Fibroblast of lung (primary cell): ENCODE results near the gene PITX3. TPM values are rescaled to one million over a fixed set of nuclear protein-coding genes. Genes with fewer than 3 reads are reported as not detected.
A peak's percentile ranks its signal among the peaks of the same experiment; 100 is the strongest.

Experiments used
- DNase-seq, 2 donors: peaks; one replicate each; pipeline versions ENCODE4 v3.0.0 to v3.0.0-alpha.2; 2010; ENCODE audit warnings: low read depth in 2 of 2
- H2AFZ ChIP-seq: 2 replicates; pipeline ENCODE4 v1.5.1; 2012; ENCODE audit warnings: low read length, control low read depth, inconsistent platforms
- H3K27ac ChIP-seq: 2 replicates; pipeline ENCODE4 v1.5.1; 2011; ENCODE audit warnings: low read length, control low read depth; ENCODE audit not compliant: insufficient read depth
- H3K27me3 ChIP-seq: 2 replicates; pipeline ENCODE4 v1.5.1; 2011; ENCODE audit warnings: mild to moderate bottlenecking, low read length; ENCODE audit not compliant: control insufficient read depth, insufficient read depth
- H3K36me3 ChIP-seq: 2 replicates; pipeline ENCODE4 v1.5.1; 2011; ENCODE audit warnings: low read length; ENCODE audit not compliant: control insufficient read depth, insufficient read depth
- H3K4me1 ChIP-seq: 2 replicates; pipeline ENCODE4 v1.5.1; 2011; ENCODE audit warnings: low read length; ENCODE audit not compliant: control insufficient read depth, insufficient read depth; ENCODE audit errors: extremely low read depth
- H3K4me2 ChIP-seq: 2 replicates; pipeline ENCODE4 v1.5.1; 2011; ENCODE audit warnings: low read length, control low read depth; ENCODE audit not compliant: insufficient read depth; ENCODE audit errors: extremely low read depth
- H3K4me3 ChIP-seq, 4 experiments: fragments of 200-600 bp in 1 of 4; sonication (generic) in 1 of 4; replicated peaks in 1 of 4; 2 replicates each; pipeline ENCODE4 v1.5.1; 2011 to 2016; ENCODE audit warnings: low read length in 4 of 4, low read depth in 3 of 4, mild to moderate bottlenecking in 3 of 4, control low read depth in 2 of 4, inconsistent platforms in 1 of 4, mixed read lengths in 1 of 4; ENCODE audit not compliant: insufficient read depth in 1 of 4; ENCODE audit errors: control extremely low read depth in 1 of 4
- H3K79me2 ChIP-seq: 2 replicates; pipeline ENCODE4 v1.5.1; 2012; ENCODE audit warnings: mild to moderate bottlenecking, low read length, inconsistent platforms; ENCODE audit not compliant: control insufficient read depth, insufficient read depth
- H3K9ac ChIP-seq: 2 replicates; pipeline ENCODE4 v1.5.1; 2011; ENCODE audit warnings: mild to moderate bottlenecking, low read length, control low read depth; ENCODE audit not compliant: insufficient read depth
- H3K9me3 ChIP-seq: 2 replicates; pipeline ENCODE4 v1.5.1; 2012; ENCODE audit warnings: low read depth, low read length; ENCODE audit not compliant: control insufficient read depth, insufficient read depth
- H4K20me1 ChIP-seq: 2 replicates; pipeline ENCODE4 v1.5.1; 2011; ENCODE audit warnings: low read length; ENCODE audit not compliant: control insufficient read depth, insufficient read depth; ENCODE audit errors: extremely low read depth
- EZH2 ChIP-seq: IDR thresholded peaks from 2 replicates; pipeline ENCODE4 v1.5.1; 2012; ENCODE audit warnings: low read length, control low read depth, mild to moderate bottlenecking; ENCODE audit errors: missing control alignments
- polyA plus RNA-seq, 2 donors: library from polyadenylated mRNA; depleted of rRNA in 1 of 2; stranded (reverse) in 1 of 2; unstranded in 1 of 2; fragments of >200 nt; gene quantifications; 2 replicates each; pipeline ENCODE4 v1.2.1, GENCODE V29; 2011 to 2012; ENCODE audit warnings: missing spikeins in 1 of 2
- total RNA-seq: library from RNA; depleted of rRNA; stranded (reverse); fragments of >200 nt; gene quantifications from 2 replicates; pipeline ENCODE4 v1.2.1, GENCODE V29; 2014
- TF ChIP-seq, protein P1 (sequence below), 2 donors: IDR thresholded peaks in 1 of 2; conservative IDR thresholded peaks in 1 of 2; 1 replicate in 1 of 2; 2 replicates in 1 of 2; pipeline ENCODE4 v1.5.1; 2011 to 2012; ENCODE audit warnings: low read length in 2 of 2, control low read depth in 1 of 2, inconsistent platforms in 1 of 2, low read depth in 1 of 2, mild to moderate bottlenecking in 1 of 2

Gene PITX3
- total and polyA plus RNA-seq, 2 donors (not counting 1 experiment from before 2014, with no cell fraction given), result not detected

DNA sequence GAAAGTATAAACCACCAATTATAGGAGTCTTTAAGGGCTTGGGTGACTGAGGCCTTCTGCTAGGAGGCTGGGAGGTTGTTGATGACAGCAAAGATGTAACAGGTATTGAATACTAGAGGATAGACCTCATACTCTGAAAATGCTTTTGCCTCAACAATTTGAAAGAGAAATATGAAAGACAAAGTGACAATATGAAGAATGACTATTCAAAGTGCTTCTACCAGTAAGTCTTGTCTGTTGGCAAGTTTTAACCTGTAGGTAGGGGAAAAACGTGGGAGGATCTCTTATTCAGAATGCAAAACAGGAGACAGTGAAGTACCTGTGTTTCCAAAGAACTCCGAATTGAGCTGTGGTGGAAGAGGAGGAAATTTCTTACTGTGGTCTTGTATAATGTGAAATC lies 42.2 kb upstream of the PITX3 start:
- H4K20me1 ChIP-seq, result peaks cover 3% of the 10 kb centered on the region

DNA sequence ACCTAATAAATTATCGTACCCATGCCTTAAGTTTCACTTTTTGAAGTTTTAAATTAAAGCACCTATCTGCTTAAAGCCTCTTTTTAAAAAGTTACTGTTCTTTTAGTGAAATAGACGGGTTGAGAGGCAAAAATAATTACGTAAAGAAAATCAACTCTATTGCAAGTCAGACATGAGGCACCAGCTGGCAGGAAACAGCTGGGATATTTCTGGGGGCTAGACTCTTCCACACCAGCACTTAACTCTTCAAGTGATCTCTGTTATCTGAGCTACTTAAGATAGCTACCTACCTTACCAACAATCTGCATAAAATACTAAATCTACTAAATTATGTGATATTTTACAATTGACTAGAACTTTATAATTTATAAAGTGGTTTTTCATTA lies 39.8 kb upstream of the PITX3 start:
- H4K20me1 ChIP-seq, result peaks cover 3% of the 10 kb centered on the region
- TF ChIP-seq, protein P1, sequence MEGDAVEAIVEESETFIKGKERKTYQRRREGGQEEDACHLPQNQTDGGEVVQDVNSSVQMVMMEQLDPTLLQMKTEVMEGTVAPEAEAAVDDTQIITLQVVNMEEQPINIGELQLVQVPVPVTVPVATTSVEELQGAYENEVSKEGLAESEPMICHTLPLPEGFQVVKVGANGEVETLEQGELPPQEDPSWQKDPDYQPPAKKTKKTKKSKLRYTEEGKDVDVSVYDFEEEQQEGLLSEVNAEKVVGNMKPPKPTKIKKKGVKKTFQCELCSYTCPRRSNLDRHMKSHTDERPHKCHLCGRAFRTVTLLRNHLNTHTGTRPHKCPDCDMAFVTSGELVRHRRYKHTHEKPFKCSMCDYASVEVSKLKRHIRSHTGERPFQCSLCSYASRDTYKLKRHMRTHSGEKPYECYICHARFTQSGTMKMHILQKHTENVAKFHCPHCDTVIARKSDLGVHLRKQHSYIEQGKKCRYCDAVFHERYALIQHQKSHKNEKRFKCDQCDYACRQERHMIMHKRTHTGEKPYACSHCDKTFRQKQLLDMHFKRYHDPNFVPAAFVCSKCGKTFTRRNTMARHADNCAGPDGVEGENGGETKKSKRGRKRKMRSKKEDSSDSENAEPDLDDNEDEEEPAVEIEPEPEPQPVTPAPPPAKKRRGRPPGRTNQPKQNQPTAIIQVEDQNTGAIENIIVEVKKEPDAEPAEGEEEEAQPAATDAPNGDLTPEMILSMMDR (conservative IDR thresholded peaks at IDR 0.05 in 1 of 2, IDR thresholded peaks at IDR 0.05 in 1 of 2; ENCODE audit: low read depth in 1 of 2, low read length in 2 of 2), result no peak
- TF ChIP-seq EZH2, result no peak
- DNase-seq, result peak in 1 of 2 donors; percentile 34
- H3K4me3 ChIP-seq, result peak overlapping the region in 3 of 4 experiments; percentile 10 to 27 (median 15)
- no peaks in the 10 kb centered on the region for H3K36me3 ChIP-seq
- no peaks in the 10 kb centered on the region for H3K27me3 ChIP-seq
- H3K9ac ChIP-seq, result no peak overlapping the region
- H3K79me2 ChIP-seq, result peaks cover 26% of the 10 kb centered on the region
- H2AFZ ChIP-seq, result no peak overlapping the region
- H3K9me3 ChIP-seq, result no peaks in the 10 kb centered on the region
- peak overlapping the region; percentile 72 for H3K4me2 ChIP-seq
- peaks cover 4% of the 10 kb centered on the region for H3K4me1 ChIP-seq
- H3K27ac ChIP-seq, result peak overlapping the region; percentile 34

More for the DNA sequence above, 42.2 kb upstream of the PITX3 start:
- no peak overlapping the region for H3K4me2 ChIP-seq
- H3K27ac ChIP-seq, result no peak overlapping the region
- no peaks in the 10 kb centered on the region for H3K36me3 ChIP-seq
- no peak for DNase-seq
- no peaks in the 10 kb centered on the region for H3K9me3 ChIP-seq
- no peak for TF ChIP-seq EZH2
- TF ChIP-seq, protein P1 (conservative IDR thresholded peaks at IDR 0.05 in 1 of 2, IDR thresholded peaks at IDR 0.05 in 1 of 2; ENCODE audit: low read depth in 1 of 2, low read length in 2 of 2), result no peak
- H3K79me2 ChIP-seq, result peaks cover 35% of the 10 kb centered on the region
- H3K27me3 ChIP-seq, result no peaks in the 10 kb centered on the region
- no peak overlapping the region for H2AFZ ChIP-seq
- H3K9ac ChIP-seq, result no peak overlapping the region
- peaks cover 4% of the 10 kb centered on the region for H3K4me1 ChIP-seq
- H3K4me3 ChIP-seq, result no peak overlapping the region

DNA sequence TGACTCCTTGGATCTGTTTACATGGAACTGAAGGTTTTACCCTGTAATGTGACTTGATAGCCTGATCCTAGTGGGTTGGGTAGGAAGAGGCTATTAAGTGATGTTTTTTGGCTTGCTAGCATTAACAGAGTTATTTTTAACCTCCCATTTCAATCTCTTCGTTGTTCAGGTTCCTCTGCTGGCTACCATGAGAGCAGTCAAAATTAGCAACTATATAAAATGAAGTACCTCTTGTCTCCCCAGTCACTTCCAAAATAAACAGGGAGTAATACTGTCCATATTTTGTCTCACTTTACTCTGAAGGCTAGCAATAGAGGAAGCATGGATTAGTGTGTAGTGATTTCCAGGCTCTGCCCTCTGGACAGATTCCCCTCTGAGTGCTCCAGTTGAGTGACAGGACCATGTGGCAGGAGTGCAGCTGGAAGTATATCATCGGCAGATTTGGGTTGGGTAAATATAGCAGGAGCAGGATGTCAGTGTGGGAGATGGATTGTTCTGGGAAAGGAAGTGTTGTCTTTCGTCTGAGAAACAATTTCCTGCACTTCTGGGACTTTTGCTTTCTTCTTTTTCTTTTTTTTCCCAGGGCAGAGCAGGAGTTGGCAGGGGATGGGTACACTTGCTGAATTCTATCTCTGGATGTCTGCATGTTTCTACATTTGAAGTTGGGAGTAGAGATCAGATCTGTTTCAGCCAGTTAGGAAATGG lies 39.2 kb upstream of the PITX3 start:
- no peak for TF ChIP-seq EZH2
- Histone ChIP-seq H3K4me3 (peak overlapping the region in 3 of 4 experiments; percentile 10 to 27 (median 15)), H4K20me1 (peaks cover 3% of the 10 kb centered on the region), H3K36me3 (no peaks in the 10 kb centered on the region), H3K4me2 (peak overlapping the region; percentile 72), H3K9ac (no peak overlapping the region), H2AFZ (no peak overlapping the region), H3K9me3 (no peaks in the 10 kb centered on the region), H3K79me2 (peaks cover 26% of the 10 kb centered on the region), H3K4me1 (peaks cover 4% of the 10 kb centered on the region), H3K27ac (peak overlapping the region; percentile 34), H3K27me3 (no peaks in the 10 kb centered on the region)
- DNase-seq, result peak; percentile 31 to 47
